GM12892 (cell line): ENCODE results near the gene ANKRD11.

Source experiments
- DNase-seq: peaks from one replicate; pipeline ENCODE4 v3.0.0; 2011; ENCODE audit not compliant: insufficient read length
- FAIRE-seq: peaks from 2 replicates; lab custom pipeline; 2011; peaks lifted over from hg19 to GRCh38; lab: Jason Lieb, UNC
- POLR2A ChIP-seq: IDR thresholded peaks from 2 replicates; pipeline ENCODE4 v1.6.1; 2011; ENCODE audit warnings: low read depth, low read length, control low read depth
- POLR2AphosphoS5 ChIP-seq: IDR thresholded peaks from 2 replicates; pipeline ENCODE4 v1.6.1; 2011; ENCODE audit warnings: low read depth, low read length, control low read depth
- TAF1 ChIP-seq: IDR thresholded peaks from 2 replicates; pipeline ENCODE4 v1.6.1; 2011; ENCODE audit warnings: low read depth, mild to moderate bottlenecking, control low read depth, low read length, borderline replicate concordance

The ANKRD11 gene

DNA sequence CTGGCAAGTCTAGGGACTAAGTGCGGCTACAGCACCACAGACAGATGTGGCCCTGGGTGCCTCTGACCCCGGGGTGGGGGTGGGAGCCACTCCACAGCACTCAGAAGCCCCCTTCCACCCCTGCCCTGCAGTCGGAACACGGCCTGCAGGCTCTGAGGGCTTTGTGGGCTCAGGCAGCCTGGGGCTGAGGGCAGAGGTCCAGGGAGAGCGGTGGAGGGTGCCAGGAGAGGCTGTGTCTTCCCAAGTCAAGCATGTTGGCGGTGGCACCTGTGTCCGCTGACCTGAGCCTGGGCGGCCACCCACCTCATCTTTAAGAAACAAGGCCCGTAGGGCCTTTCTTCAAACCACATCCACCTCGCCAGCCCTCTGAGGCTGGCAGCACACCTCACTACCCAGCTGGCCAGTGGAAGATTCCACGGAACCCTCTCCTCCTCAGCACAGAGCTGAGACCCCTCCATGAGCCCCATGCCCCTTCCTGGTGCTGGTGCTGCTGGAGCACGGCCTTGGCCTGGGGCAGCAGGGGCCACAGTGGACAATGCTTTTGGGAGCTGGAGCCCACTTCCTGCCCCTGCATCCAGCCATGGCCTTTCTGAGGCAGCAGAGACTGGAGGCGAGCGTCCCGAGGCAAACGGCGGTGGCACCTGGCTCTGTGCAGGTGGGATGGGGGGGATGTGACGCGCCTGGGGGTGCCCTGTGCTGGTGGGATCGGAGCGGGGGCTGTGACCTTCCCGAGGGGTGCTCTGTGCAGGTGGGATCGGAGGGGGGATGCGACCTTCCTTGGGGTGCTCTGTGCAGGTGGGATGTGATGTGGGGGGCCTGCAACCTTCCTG is 195.1 kb downstream of the ANKRD11 start:
- no peak for FAIRE-seq
- TF ChIP-seq POLR2A (no peak), TAF1 (no peak), POLR2AphosphoS5 (no peak)
- DNase-seq, result no peak

GRCh38 chr16:89294486-89294885 is 195.9 kb downstream of the ANKRD11 start:
- FAIRE-seq, result no peak
- DNase-seq, result no peak
- TF ChIP-seq POLR2AphosphoS5 (no peak), TAF1 (no peak), POLR2A (no peak)

GRCh38 chr16:89293276-89294143 is 196.9 kb downstream of the ANKRD11 start:
- no peak for DNase-seq
- TF ChIP-seq TAF1 (no peak), POLR2A (no peak), POLR2AphosphoS5 (no peak)
- FAIRE-seq, result no peak

DNA sequence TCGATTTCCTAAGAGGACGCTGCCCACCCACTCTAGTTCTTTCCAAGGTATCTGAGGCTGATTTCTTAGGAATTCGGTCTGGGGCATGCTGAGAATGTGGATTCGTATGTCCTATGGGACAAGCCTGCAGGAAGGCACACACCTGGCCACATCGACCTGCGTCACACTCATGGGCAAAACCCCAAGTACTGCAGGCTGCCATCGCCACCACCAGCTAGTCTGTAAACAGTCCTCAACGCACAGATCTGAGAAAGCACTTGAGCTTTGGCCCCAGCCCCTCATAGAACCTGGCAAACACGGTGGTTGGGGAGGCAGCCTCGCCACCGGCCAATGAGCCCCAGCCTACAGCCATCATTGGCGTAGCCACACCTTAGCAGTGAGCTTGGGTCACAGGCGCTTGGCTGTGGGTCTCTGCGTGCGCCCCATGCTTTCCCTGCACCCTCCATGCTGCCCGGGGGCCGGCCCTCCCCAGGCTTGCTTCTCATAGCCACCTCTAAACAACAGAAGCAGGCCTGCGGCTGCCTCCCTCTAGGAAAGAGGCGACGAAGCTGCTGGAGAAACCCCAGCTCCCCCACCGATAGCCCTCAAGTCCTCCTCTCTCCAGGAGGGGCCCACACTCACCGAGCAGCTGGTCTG is 197.8 kb downstream of the ANKRD11 start:
- no peak for TF ChIP-seq POLR2AphosphoS5
- TF ChIP-seq POLR2A, result no peak
- TF ChIP-seq TAF1, result no peak
- no peak for FAIRE-seq
- no peak for DNase-seq

GRCh38 chr16:89291776-89292175 is 198.6 kb downstream of the ANKRD11 start:
- no peak for FAIRE-seq
- DNase-seq, result no peak
- TF ChIP-seq POLR2A (no peak), POLR2AphosphoS5 (no peak), TAF1 (no peak)

DNA sequence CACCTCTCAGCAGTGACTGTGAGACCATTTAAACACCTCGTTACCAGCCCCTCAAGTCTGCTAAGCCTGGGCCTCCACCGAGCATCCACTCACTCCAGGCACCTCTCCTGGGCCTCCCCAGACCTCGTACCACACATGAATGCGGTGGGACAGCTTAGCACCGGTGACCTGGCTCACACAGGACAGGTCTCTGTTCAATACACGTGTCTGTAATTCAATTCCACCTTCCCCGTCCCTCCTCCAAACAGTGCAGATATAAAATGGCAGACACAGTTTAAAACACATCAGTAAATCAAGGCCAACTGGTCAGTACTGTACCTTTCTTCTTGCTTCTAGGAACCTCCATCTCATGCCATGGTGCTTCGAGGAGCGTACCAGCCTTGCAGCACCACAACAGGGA is 199.0 kb downstream of the ANKRD11 start:
- DNase-seq, result no peak
- FAIRE-seq, result no peak
- no peak for TF ChIP-seq POLR2AphosphoS5
- TF ChIP-seq TAF1, result no peak
- no peak for TF ChIP-seq POLR2A

DNA sequence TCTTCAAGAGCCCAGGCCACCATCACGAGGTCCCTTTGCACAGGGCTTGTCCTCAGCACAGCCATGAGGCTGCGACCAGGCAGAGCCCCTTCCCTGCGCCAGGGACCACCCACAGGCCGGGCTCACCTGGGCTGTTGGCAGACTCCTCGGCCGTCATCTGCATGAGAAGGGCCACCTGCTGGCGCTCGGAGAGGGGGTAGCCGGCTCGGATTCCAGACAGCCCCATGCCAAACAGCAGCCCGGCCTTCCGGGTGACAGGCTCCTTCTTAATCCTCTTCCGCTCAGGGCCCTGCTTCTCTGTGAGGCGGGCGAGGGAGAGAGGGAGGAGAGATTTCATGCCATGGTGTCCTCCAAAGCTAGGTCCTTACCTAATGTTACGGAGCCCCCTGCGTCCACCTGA is 199.5 kb downstream of the ANKRD11 start:
- DNase-seq, result no peak
- no peak for TF ChIP-seq POLR2AphosphoS5
- no peak for TF ChIP-seq POLR2A
- TF ChIP-seq TAF1, result no peak
- FAIRE-seq, result no peak

- no peak for TF ChIP-seq POLR2AphosphoS5
- FAIRE-seq, result no peak
- DNase-seq, result no peak
These were observed 199.9 kb downstream of the ANKRD11 start for GRCh38 chr16:89290472-89290871.

GRCh38 chr16:89289428-89290395 is 200.6 kb downstream of the ANKRD11 start:
- FAIRE-seq (no peak), DNase-seq (peak; percentile 98)
- no peak for TF ChIP-seq POLR2AphosphoS5
- TF ChIP-seq POLR2A, result no peak
- TF ChIP-seq TAF1, result no peak

- no peak for DNase-seq
- FAIRE-seq, result no peak
- TF ChIP-seq POLR2A, result no peak
- no peak for TF ChIP-seq TAF1
- TF ChIP-seq POLR2AphosphoS5, result no peak
These were observed 201.4 kb downstream of the ANKRD11 start for GRCh38 chr16:89288966-89289365.
